ENCODE results near the gene DYNC1H1.

Gene DYNC1H1

GRCh38 chr14:101964297-101965180, at the start of gene DYNC1H1:
TSS of gene DYNC1H1 (plus strand) at chr14:101964573. CDS start at chr14:101964692, 119 bp downstream.
- no peaks in the 10 kb centered on the region for H3K9me3 ChIP-seq (ENCODE audit: control insufficient read depth, insufficient read depth, low read length)
- H3K27me3 ChIP-seq (ENCODE audit: control insufficient read depth, insufficient read depth, low read length): peaks cover 21% of the 10 kb centered on the region
- peak within 1 kb of the TSS; percentile 79 for H3K9ac ChIP-seq (ENCODE audit: low read depth, low read length)
- H3K4me1 ChIP-seq (ENCODE audit: control insufficient read depth, insufficient read depth, low read length): peaks cover 4% of the 10 kb centered on the region
- peak within 1 kb of the TSS; percentile 91 for H3K4me3 ChIP-seq (ENCODE audit: low read depth, low read length)
- H3K36me3 ChIP-seq (ENCODE audit: control insufficient read depth, insufficient read depth, low read length): peaks cover 4% of the 10 kb centered on the region

- Histone ChIP-seq H3K36me3 (ENCODE audit: control insufficient read depth, insufficient read depth, low read length) (no peaks in the 10 kb centered on the region), H3K4me3 (ENCODE audit: low read depth, low read length) (no peak overlapping the region), H3K4me1 (ENCODE audit: control insufficient read depth, insufficient read depth, low read length) (peaks cover 20% of the 10 kb centered on the region), H3K9me3 (ENCODE audit: control insufficient read depth, insufficient read depth, low read length) (no peaks in the 10 kb centered on the region), H3K27me3 (ENCODE audit: control insufficient read depth, insufficient read depth, low read length) (no peaks in the 10 kb centered on the region), H3K9ac (ENCODE audit: low read depth, low read length) (no peak overlapping the region)
Measured at GRCh38 chr14:101915871-101916815, 48.2 kb upstream of the DYNC1H1 start.

GRCh38 chr14:101916816-101917412, 47.5 kb upstream of the DYNC1H1 start:
- no peak overlapping the region for H3K9ac ChIP-seq (ENCODE audit: low read depth, low read length)

GRCh38 chr14:101917413-101918017, 46.9 kb upstream of the DYNC1H1 start:
- H3K4me3 ChIP-seq (ENCODE audit: low read depth, low read length): peak overlapping the region; percentile 4
- H3K36me3 ChIP-seq (ENCODE audit: control insufficient read depth, insufficient read depth, low read length): no peaks in the 10 kb centered on the region
- no peaks in the 10 kb centered on the region for H3K27me3 ChIP-seq (ENCODE audit: control insufficient read depth, insufficient read depth, low read length)
- H3K9ac ChIP-seq (ENCODE audit: low read depth, low read length): no peak overlapping the region
- peaks cover 20% of the 10 kb centered on the region for H3K4me1 ChIP-seq (ENCODE audit: control insufficient read depth, insufficient read depth, low read length)
- H3K9me3 ChIP-seq (ENCODE audit: control insufficient read depth, insufficient read depth, low read length): no peaks in the 10 kb centered on the region

More at GRCh38 chr14:101916816-101917412, 47.5 kb upstream of the DYNC1H1 start:
- Histone ChIP-seq H3K9me3 (ENCODE audit: control insufficient read depth, insufficient read depth, low read length) (no peaks in the 10 kb centered on the region), H3K27me3 (ENCODE audit: control insufficient read depth, insufficient read depth, low read length) (no peaks in the 10 kb centered on the region), H3K36me3 (ENCODE audit: control insufficient read depth, insufficient read depth, low read length) (no peaks in the 10 kb centered on the region), H3K4me3 (ENCODE audit: low read depth, low read length) (peak overlapping the region; percentile 4), H3K4me1 (ENCODE audit: control insufficient read depth, insufficient read depth, low read length) (peaks cover 20% of the 10 kb centered on the region)

- Histone ChIP-seq H3K9ac (ENCODE audit: low read depth, low read length) (no peak overlapping the region), H3K27me3 (ENCODE audit: control insufficient read depth, insufficient read depth, low read length) (no peaks in the 10 kb centered on the region), H3K4me3 (ENCODE audit: low read depth, low read length) (peak overlapping the region; percentile 4)
Measured at GRCh38 chr14:101918065-101918989, 46.0 kb upstream of the DYNC1H1 start.

GRCh38 chr14:101920271-101920670, 44.1 kb upstream of the DYNC1H1 start:
- Histone ChIP-seq H3K4me1 (ENCODE audit: control insufficient read depth, insufficient read depth, low read length) (peaks cover 24% of the 10 kb centered on the region), H3K9ac (ENCODE audit: low read depth, low read length) (no peak overlapping the region), H3K4me3 (ENCODE audit: low read depth, low read length) (no peak overlapping the region), H3K9me3 (ENCODE audit: control insufficient read depth, insufficient read depth, low read length) (no peaks in the 10 kb centered on the region), H3K27me3 (ENCODE audit: control insufficient read depth, insufficient read depth, low read length) (no peaks in the 10 kb centered on the region), H3K36me3 (ENCODE audit: control insufficient read depth, insufficient read depth, low read length) (peaks cover 2% of the 10 kb centered on the region)

More at GRCh38 chr14:101918065-101918989, 46.0 kb upstream of the DYNC1H1 start:
- Histone ChIP-seq H3K4me1 (ENCODE audit: control insufficient read depth, insufficient read depth, low read length) (peaks cover 20% of the 10 kb centered on the region), H3K9me3 (ENCODE audit: control insufficient read depth, insufficient read depth, low read length) (no peaks in the 10 kb centered on the region), H3K36me3 (ENCODE audit: control insufficient read depth, insufficient read depth, low read length) (no peaks in the 10 kb centered on the region)

- H3K9me3 ChIP-seq (ENCODE audit: control insufficient read depth, insufficient read depth, low read length): no peaks in the 10 kb centered on the region
- peaks cover 13% of the 10 kb centered on the region for H3K4me1 ChIP-seq (ENCODE audit: control insufficient read depth, insufficient read depth, low read length)
- H3K27me3 ChIP-seq (ENCODE audit: control insufficient read depth, insufficient read depth, low read length): no peaks in the 10 kb centered on the region
- peaks cover 3% of the 10 kb centered on the region for H3K36me3 ChIP-seq (ENCODE audit: control insufficient read depth, insufficient read depth, low read length)
- no peak overlapping the region for H3K4me3 ChIP-seq (ENCODE audit: low read depth, low read length)
- H3K9ac ChIP-seq (ENCODE audit: low read depth, low read length): no peak overlapping the region
Measured at GRCh38 chr14:101922866-101923265, 41.5 kb upstream of the DYNC1H1 start.

GRCh38 chr14:101925152-101925551, 39.2 kb upstream of the DYNC1H1 start:
- Histone ChIP-seq H3K9me3 (ENCODE audit: control insufficient read depth, insufficient read depth, low read length) (no peaks in the 10 kb centered on the region), H3K9ac (ENCODE audit: low read depth, low read length) (no peak overlapping the region), H3K27me3 (ENCODE audit: control insufficient read depth, insufficient read depth, low read length) (no peaks in the 10 kb centered on the region), H3K4me1 (ENCODE audit: control insufficient read depth, insufficient read depth, low read length) (peaks cover 5% of the 10 kb centered on the region), H3K4me3 (ENCODE audit: low read depth, low read length) (no peak overlapping the region), H3K36me3 (ENCODE audit: control insufficient read depth, insufficient read depth, low read length) (peaks cover 3% of the 10 kb centered on the region)

- H3K4me3 ChIP-seq (ENCODE audit: low read depth, low read length): no peak overlapping the region
- peaks cover 3% of the 10 kb centered on the region for H3K36me3 ChIP-seq (ENCODE audit: control insufficient read depth, insufficient read depth, low read length)
Measured at GRCh38 chr14:101926085-101926484, 38.3 kb upstream of the DYNC1H1 start.

GRCh38 chr14:101926620-101927019, 37.8 kb upstream of the DYNC1H1 start:
- no peak overlapping the region for H3K4me3 ChIP-seq (ENCODE audit: low read depth, low read length)
- no peaks in the 10 kb centered on the region for H3K27me3 ChIP-seq (ENCODE audit: control insufficient read depth, insufficient read depth, low read length)
- peaks cover 3% of the 10 kb centered on the region for H3K36me3 ChIP-seq (ENCODE audit: control insufficient read depth, insufficient read depth, low read length)
- H3K9ac ChIP-seq (ENCODE audit: low read depth, low read length): no peak overlapping the region
- H3K4me1 ChIP-seq (ENCODE audit: control insufficient read depth, insufficient read depth, low read length): peaks cover 5% of the 10 kb centered on the region
- H3K9me3 ChIP-seq (ENCODE audit: control insufficient read depth, insufficient read depth, low read length): no peaks in the 10 kb centered on the region

More at GRCh38 chr14:101926085-101926484, 38.3 kb upstream of the DYNC1H1 start:
- H3K27me3 ChIP-seq (ENCODE audit: control insufficient read depth, insufficient read depth, low read length): no peaks in the 10 kb centered on the region
- no peaks in the 10 kb centered on the region for H3K9me3 ChIP-seq (ENCODE audit: control insufficient read depth, insufficient read depth, low read length)
- peaks cover 5% of the 10 kb centered on the region for H3K4me1 ChIP-seq (ENCODE audit: control insufficient read depth, insufficient read depth, low read length)
- H3K9ac ChIP-seq (ENCODE audit: low read depth, low read length): no peak overlapping the region

Measured in iPS-15b (cell line).